Stimulated activated CD8-positive, alpha-beta memory T cell treated with anti-CD3 and anti-CD28 coated beads, Interleukin-15, amount 100 ng/mL, for 24 hours (primary cell): ENCODE measurements around the gene ETV5.

Experiments
- DNase-seq: peaks from one replicate; pipeline ENCODE4 v3.0.0-alpha.2; 2020; ENCODE audit warnings: low read depth

Gene ETV5

DNA sequence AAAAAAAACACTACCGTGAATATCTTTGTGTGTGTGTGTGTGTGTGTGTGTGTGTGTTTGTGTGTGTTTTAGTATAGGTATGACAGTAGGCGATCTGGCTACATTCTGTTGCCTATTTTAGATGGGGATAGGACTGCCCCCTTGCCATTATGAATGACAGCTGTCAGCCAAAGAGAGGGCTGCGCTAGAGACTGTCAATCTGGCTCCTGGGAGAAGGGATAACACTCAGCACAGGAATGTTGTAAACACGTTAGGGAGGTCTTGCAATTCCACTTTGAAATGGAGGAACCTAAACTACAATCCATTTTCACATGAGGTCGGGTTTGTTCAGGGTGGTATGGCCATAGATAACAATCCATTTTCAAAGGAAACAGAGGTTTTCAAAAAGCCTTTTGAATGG, 14.1 kb upstream of the ETV5 start:
- no peak for DNase-seq

DNA sequence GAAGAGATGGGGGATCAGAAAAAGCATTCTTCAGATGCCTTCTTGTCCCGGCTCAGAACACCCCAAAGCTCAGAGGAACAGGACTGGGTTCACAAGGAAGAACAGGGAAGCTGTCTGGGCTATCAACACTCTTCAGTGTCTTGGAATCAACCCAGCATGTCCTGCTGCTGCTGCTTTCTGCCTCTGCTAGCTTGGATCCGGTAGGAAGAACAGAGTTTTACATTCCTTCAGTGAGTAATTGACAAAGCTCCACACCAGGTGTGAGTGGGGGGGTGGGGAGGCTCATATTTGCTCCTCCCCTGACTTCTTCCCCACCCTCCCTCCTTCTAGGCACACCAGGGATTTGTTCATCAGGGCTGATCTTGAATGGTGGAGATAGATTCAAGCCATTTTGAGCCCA, 13.1 kb upstream of the ETV5 start:
- DNase-seq: no peak

DNA sequence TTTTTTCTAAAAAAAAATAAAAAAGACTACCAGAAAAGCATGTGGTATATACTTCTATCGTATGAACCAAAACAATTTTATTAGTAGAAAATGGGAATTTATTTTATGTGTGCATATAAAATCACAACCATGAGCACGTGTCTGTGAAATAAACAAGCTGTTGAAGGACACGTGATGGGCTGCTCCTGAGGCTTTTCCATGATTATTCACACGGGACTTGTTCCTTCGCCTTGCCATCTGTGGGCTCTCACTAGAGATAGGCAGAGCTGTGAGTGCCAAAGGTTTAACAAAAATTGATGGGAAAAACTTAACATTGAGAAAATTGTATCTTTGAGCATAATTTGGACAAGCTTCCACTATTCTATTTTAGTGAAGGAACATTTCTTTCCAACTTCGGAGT, 12.4 kb upstream of the ETV5 start:
- DNase-seq: no peak

DNA sequence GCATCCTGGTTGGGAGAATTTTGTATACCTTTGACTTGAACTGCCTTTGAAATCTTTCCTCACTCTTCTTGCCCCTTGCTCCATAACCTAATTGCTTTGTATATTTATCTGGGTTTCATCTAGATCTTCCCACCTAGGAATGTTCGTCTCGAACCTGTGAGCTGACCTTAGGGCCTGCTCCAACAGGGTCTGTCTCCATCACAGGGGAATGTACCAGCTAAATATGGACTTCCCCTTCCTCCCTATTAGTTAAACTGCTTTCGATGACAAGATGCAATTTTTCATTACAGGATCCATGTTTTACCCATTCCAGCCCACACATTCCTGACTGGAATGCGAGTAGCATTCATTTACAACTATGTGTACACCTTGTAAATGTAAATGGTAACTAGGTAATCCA, 10.6 kb upstream of the ETV5 start:
- DNase-seq: no peak

DNA sequence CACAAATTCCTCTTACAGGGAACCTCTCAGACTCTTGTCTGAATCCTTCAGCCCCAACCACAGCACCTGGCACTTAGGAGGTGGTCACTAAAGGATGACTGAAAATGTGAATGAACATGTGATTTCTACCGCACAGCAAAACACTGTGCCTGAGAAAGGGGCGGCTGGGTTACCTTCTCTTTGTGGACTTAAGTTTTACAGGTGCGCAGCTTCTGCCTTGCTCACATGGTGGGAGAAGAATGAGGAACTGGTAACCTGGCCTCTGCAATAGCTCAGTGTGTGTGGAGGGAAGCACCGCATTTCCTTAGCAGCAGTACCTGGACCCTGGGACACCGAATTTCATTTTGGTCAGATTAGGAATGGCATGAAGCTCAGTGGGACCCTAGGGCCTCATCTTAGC, 9.8 kb upstream of the ETV5 start:
- DNase-seq: no peak

DNA sequence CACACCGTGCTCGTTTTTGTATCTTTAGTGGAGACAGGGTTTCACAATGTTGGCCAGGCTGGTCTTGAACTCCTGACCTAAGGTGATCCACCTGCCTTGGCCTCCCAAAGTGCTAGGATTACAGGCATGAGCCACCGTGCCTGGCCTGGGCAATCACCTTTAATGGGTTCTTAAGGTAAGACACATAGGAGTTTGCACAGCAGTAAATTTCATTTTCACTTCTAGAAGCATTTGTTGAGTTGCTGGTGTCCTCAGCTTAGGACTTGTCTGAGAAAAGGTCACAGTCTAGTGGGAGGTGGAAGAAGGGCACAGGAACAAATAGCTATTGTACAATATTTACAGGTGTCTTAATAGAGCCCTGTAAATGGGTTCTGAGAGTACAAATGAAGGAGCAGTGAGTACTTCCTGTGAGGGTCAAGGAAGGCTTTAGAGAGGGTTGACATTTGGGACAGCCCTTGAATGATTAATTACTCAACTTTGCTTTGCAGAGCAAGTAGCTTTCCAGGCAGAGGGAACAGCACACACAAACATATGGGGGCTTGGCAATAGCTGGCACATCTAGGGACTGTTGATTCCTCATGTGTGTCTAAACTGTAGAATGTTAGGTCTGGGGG, 8.7 kb upstream of the ETV5 start:
- DNase-seq: no peak

DNA sequence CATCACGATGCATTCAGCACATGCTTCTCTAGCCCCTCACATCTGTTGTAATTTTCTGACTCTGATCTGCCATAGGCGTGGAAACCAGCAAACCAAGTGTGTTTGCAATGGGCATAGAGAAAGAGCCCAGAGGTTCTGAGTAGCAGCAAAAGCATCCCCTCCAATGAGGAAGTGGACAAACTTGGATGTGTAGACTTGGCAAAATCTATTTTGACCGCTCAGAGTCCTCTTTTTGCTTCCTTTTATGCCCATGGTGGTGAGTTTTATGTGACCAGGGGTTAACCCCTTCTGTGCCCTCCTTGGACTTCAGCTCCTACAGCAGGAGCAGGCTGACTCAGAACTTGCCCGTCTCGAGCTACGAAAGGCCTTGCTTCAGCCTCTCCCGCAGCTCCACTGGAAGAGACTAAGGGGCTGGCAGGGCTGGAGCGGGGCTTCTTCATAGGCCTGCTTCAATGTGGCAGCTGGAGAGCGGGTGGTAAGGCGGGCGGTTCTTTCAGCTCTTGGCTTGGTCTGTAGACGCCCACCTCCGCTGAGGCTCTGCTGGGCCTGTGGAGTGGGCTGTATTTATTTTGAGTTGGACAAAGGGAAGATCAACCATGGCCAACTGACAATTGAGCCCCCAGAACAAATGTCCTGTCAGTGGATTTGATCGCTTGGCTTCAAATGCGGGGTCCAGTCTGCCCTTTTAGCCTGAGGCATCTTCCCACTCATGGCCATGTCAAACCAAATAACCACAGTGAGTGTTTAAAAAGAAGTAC, 6.5 kb upstream of the ETV5 start:
- DNase-seq: no peak

DNA sequence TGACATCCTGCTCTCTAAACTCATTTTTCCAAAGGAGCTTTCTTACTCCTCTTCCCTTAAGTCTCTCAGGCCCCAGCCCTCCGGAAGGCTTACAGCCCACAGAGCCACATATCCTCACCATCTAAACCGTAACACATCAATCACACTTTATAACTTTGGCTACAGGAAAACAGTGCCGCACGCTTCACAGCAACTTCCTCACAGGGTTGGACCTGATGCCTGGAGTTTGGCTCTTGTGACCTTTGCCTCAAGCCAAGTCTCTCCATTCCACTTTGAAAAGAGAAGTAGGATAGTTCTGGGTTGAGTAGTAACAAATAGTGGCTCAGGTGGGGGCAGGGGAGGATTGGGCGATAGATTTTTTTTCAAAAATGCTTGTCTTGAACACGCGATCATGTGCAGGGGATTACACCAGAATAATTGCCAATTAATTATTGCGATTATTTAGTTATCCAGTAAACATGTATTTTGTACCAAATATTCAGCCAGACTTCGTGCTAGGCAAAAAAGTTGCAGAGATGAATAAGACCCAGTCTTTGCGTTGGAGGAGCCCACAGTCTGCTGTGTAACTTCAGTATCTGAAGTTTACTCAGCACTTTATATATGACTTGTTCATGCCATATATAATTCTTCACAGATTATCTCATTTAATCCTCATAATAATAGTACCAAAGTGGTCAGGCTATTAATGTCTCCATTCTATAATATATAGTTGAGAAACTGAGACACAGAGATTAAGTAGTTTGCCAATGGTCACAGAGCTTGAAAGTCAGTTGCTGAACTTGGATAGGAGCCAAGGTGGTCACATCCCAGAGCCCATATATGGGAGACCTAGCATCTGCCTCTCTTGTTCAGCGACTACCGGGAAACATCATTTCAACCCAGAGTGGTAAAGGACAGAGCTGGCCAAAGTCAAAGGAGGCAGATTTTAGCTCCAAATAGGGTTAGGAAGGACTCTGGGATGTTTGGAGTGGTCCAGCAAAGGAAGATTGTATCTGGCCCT, 2.4 kb upstream of the ETV5 start:
- DNase-seq: no peak

DNA sequence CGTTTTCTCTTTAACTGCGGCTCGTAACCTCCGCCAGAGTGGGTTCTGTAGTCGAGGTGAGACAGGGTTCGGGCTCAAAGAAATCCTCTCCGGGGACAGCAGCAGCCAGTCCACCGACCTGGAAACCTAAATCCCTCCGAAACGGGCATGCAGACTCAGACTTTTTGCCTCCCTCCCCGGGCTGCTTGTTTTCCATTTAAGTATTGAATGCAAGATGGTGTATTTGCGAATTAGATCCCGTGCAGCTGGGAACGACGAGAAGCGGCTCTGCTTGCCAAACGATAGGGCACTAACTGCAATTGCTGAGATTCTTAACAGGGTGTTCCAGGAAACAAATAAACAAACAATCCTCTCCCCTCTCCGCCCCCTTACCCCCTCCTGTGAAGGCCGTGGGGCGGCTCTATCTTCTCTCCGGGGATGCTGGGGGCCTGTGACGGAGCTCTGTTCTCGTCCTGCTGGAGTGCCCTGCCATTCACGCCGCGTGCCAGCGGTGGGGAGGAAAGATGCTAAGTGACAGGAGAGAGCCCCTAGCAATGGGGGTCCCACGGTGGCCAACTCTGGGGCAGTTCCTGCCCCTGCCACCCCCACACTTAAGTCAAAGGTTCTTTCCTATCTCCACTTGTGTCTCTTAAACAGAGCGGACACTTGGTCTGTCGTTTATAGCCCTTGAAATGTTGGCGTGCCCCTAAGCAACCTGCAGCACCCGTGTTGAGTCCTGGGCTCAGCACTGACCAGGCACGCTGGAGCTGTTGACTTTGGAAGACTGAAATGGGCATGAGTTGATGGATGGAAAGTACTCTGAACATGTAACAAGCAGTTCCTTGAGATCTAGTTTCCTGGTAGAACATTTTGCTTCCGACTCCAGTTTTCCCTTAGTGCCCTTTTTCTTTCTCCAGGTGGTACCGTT, 1.3 kb upstream of the ETV5 start:
- DNase-seq: no peak

DNA sequence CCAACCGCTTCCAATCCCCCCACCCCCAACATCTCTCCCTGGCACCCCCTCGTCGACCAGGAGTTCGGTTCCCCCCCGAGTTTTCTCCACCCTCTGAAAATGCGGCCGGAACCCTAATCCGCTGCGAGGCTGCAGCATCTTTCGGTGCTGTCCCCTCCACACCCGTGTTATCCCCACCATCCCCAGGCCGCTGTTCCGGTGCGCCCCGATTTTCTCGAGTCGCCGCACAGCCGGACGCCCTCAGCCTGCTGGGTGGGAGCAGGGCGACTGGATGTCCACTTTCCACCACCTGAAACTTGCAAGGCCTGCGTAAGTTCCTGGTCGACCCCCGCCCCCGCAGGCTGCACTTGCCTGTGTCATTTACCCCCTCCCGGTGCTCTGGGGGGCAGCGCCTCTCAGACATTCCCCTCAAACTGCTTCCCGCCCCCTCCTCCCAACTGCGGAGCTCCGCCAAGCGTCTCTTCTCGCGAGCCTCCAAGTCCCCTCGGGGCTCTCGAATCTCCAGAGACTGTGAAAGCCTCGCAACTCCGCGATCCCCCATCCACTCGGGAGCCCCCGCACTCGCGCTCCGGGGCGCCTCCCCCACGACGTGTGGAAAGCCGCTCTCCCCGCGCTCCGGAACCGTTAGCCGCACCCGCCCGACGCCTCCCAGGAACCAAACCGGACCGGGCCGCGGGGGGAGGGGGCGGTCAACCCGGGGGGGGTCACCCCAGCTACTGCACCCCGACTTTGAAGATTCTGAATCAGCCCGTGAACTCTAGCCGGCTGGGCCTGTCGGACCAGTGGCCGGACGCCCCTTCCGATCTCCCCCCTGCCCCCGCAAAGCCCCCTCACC, 566 bp downstream of the ETV5 start:
- no peak for DNase-seq

DNA sequence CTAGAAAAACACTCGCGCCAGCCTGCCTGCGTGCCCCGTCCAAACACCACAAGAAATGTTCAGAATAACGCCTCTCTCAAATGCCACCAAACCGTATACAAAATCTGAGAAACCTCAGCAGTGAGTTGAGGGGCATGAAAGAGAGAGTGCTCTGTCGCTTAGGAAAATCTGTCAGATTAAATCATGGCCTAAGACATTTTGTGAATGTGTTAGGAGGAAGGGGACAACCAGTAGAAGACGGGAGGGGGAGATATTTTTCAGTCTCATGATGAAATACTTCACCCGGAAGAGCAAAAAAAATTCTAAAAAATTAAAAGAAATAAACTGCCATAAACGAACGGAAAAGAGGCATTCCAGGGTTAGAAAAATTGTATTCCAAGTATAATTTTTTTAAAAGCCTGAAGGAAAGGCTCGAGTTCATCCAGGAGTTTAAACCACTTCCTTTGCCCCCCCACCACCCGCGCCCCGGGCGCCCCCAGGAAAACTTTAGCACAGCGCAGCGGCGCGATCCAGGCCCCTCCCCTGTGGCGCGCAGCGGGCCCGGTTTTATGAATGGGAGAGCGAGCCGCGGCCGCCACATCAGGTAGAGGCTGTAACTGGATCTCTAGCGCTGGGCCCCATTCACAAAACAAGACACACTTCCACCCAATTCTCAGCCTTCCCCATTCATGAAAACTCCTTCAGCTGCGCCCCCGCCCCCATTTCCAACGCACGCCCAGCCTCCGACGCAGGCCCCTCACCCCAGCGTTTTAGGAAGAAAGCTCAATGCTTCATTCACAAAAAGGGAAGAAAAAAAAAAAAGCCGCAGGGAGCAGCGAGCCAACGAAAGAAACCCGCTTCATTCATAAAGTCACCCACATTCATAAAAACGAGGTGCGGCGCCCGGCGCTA, 1.4 kb downstream of the ETV5 start:
- DNase-seq: no peak

DNA sequence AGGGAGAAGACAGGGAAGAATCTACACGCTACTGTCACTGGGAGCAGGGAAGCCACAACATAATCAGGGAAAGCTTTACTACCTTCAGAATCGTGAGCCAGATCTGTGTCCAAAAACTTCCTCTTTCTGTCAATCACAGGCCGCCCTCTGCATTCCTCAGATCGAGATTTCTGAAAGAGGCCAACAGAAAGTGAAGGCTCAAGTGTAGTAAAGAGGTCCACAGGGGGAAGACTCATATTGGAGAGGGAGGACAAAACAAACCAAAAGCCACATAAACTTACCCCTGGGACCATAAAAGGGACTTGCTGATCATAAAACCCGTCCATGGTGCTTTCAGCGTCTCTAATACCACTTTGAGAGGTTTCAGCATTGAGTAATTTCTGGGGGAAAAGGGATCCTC, 3.3 kb downstream of the ETV5 start:
- DNase-seq: no peak

DNA sequence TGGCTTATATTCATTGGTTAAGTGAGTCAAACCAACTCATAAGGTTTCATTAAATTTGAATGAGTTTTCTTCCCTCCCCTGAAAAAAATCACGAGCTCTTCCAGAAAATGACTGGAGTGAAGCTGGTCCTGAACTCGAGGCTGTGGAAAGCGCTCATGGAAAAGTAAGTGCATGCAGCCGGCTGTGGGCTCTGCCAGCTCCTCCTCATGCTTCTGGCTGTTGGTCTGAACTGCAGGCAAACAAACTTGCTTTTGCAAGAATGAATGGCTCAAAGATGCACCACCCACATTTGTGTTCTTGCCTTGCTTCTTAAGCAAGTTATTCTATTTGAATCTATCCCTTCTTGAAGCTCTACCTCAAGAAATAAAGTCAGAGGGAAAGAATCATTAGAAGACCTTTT, 6.2 kb downstream of the ETV5 start:
- DNase-seq: no peak

DNA sequence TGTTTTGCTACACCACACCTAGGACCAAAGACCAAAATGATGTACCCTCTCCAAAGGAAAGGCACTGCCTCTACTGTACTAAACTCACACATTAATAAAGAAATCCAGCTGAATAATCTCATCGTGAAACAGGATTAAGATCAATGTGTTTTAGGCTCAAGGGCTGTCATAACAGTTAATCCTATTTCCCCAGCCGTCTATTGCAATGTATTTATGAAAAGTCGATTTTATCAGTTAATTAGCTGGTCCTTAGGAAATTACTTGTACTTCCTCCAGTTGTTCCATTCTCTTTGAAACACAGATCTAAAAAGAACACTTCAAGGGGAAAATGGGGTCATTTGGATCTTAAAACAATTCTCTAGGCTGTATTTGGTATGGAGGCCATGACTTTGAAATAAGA, 8.5 kb downstream of the ETV5 start:
- no peak for DNase-seq

DNA sequence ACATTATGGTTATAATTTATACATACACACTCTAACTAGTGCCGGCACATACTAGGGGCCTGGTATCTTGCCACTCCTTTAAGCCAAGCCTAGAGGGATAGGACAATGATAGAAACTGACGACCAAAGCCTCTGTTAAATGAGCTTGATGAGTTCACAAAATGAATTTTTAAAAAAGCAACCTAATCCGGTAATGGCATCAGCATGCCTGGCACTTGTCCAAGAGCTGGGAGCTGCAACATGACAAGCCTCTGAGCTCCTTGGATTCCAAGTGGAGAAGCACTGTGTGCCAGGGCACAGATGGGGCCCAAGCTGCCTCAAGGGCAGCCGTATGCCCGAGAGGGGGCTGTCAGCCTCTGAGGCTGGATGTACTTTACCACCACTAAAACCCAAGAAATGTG, 9.7 kb downstream of the ETV5 start:
- DNase-seq: no peak

DNA sequence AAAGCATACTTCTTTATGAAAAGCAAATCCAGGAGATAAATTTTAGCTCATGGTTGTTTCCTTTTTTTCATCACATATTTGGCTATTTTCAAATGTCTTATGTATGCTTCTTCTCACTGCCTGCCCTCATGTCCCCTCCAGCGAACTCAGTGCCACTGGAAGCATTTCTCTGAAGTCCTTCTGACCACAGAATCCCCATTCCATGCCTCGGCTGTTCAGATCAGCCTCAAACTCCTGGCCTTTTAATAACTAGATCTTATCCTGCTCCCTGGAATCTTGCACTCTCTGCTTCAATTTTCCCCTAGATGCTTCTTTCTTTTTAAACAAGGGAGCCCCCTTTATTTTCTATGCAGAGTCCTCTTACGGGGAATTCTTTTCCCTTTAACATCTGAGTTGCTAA, 10.1 kb downstream of the ETV5 start:
- DNase-seq: no peak

DNA sequence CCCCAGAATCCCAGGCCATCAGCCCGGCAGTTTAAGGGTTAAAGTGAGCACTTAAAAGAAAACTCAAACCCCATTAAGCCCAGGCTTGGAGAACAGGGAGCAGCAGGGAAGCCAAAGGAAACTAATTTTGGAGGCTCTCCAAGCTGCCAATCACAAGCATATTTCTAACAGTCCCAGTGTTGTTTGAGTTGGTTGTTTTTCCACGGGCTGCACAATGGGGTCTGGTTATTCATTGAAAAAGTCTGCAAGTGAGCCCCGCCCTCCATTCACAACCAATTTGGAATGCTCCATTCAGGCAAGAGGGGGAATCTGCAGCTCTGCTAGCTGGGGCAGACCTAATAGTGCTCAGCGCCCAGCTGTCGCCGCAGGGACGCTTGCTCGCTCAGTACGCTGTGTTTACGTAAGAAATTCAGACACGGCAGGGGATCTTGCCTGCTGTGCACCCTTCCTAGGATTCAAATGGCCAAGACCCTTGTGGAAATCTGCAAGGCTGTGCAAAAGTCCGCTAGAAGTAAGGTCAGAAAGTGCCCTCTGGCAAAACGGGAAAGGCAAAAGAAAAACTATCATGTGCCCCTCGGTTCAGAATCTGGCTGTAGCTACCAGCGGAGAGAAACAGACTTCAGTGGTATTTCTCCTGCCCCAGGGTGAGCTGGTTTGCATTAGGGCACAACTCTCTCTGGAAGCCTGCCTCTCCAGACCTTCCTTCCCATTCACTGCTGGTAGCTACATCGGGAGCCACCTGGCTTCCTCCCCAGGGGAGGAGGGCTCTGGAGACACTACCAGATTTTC, 11.0 kb downstream of the ETV5 start:
- no peak for DNase-seq

DNA sequence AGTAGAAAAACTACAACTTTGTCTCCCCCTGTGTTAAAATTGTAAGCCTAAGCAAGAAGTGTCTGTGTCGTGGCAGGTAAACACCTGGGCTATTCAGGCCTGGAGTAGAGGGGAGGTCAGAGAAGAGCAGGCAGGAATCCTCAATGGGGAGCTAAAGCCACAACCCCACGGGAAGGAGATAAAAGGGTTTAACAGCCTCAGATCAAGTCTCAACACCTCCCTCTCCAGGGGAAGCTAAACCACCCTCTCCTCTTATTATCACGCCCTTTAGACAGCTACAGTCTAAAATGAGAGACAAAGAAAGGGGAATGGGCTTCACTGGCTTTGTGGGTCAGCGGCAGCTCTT, 11.6 kb downstream of the ETV5 start:
- no peak for DNase-seq

DNA sequence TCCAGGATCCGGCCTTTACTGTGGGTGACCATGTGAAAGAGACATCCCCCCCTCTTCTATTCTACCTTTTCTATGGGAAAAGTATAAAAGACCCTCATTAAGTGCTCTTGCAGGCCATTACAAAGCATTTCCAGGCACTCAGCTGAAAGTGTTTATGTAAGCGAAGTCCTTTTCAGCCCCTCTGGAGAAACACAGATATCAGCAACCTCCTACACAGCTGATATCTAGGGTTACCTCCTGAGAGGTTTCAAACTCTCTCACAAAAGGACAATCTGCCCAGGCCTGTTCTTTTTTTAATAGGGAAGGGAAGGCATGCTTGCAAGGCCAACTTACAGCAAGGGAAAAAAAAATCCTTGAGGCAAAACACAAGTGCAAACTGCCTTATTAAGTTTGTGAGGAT, 12.6 kb downstream of the ETV5 start:
- no peak for DNase-seq
